Kidney (tissue), 22 donors: ENCODE measurements around the gene TCF7L1. TPM values are rescaled to one million over a fixed set of nuclear protein-coding genes. Genes with fewer than 3 reads are reported as not detected.

ENCODE experiments used
- DNase-seq, 5 donors: peaks; one replicate each; pipeline ENCODE4 v3.0.0-alpha.2; 2013 to 2020
- FAIRE-seq: peaks from 2 replicates; lab custom pipeline; 2012; peaks lifted over from hg19 to GRCh38; lab: Jason Lieb, UNC
- H3K27ac ChIP-seq, 2 donors: one replicate each; pipeline ENCODE4 v1.7.0; 2013; ENCODE audit warnings: low read depth in 2 of 2, low read length in 2 of 2, inconsistent platforms in 1 of 2
- H3K27me3 ChIP-seq: one replicate; pipeline ENCODE4 v1.7.1; 2013; ENCODE audit warnings: low read length, inconsistent platforms; ENCODE audit not compliant: control insufficient read depth, insufficient read depth
- H3K36me3 ChIP-seq, 3 donors: one replicate each; pipeline versions ENCODE4 v1.7.0 to v1.7.1; 2013; ENCODE audit warnings: low read length in 3 of 3, control low read depth in 1 of 3, inconsistent platforms in 1 of 3; ENCODE audit not compliant: insufficient read depth in 3 of 3, control insufficient read depth in 2 of 3
- H3K4me1 ChIP-seq, 3 donors: one replicate each; pipeline versions ENCODE4 v1.7.0 to v1.7.1; 2013; ENCODE audit warnings: low read length in 3 of 3, inconsistent platforms in 1 of 3, low read depth in 1 of 3; ENCODE audit not compliant: control insufficient read depth in 2 of 3, insufficient read depth in 2 of 3
- H3K4me3 ChIP-seq, 3 donors: one replicate each; pipeline versions ENCODE4 v1.7.0 to v1.8.1; 2013; ENCODE audit warnings: low read length in 3 of 3, control low read depth in 1 of 3, inconsistent platforms in 1 of 3
- H3K9ac ChIP-seq, 3 donors: one replicate each; pipeline versions ENCODE4 v1.7.0 to v1.7.1; 2013; ENCODE audit warnings: low read length in 3 of 3, control low read depth in 1 of 3, inconsistent platforms in 1 of 3
- H3K9me3 ChIP-seq, 3 donors: one replicate each; pipeline versions ENCODE4 v1.7.0 to v1.7.1; 2013; ENCODE audit warnings: low read length in 3 of 3, control low read depth in 1 of 3, inconsistent platforms in 1 of 3; ENCODE audit not compliant: control insufficient read depth in 2 of 3, insufficient read depth in 1 of 3
- CTCF ChIP-seq: IDR thresholded peaks from 3 replicates; pipeline ENCODE4 v1.5.1; 2012; ENCODE audit warnings: mild to moderate bottlenecking, moderate library complexity, borderline replicate concordance; ENCODE audit not compliant: insufficient read depth; ENCODE audit errors: extremely low read depth
- intact Hi-C: fragments of 100-400 bp; cut with DNase I; formaldehyde crosslinking; loops from one replicate; pipeline ENCODE4 v1.11.1; 2022
- long read RNA-seq, 10 donors: library from polyadenylated mRNA in 1 of 10; unstranded in 1 of 10; transcript quantifications; one replicate each; pipeline ENCODE4 v2.0.0 and lab custom pipeline, GENCODE V29; 2021 to 2026
- polyA plus RNA-seq: library from polyadenylated mRNA; stranded (reverse); fragments of 350-450 nt; fragmentation: Illumina TruSeq; extraction: RNeasy Lipid Tissue Mini Kit (QIAGEN cat#74804); gene quantifications from one replicate; pipeline ENCODE4 v1.2.3, GENCODE V29; 2014; ENCODE audit warnings: low read depth, low replicate concordance; ENCODE audit not compliant: insufficient read depth
- total RNA-seq: library from RNA; stranded (reverse); fragmentation: NEBNext Ultra II Directional; extraction: Animal tissue kit (Norgen Biotek cat#: 25700); gene quantifications from one replicate; pipeline ENCODE4 v1.2.1, GENCODE V29; 2021
- donor health status: control.
- donor health status: control.
- donor health status: control.
- donor health status: control.
- donor health status: control.
- donor health status: DM: yes; HTN: yes; CAD: no.
- donor health status: Normal renal cell carcinoma (clear cell type).

TCF7L1 gene
- 12.5 TPM for total RNA-seq
- 10.2 TPM for polyA plus RNA-seq
- long read RNA-seq, donor 1, transcript TCF7L1-201 (12 exons, 2,968 nt) = major isoform, 8 of 29 reads
- long read RNA-seq, donor 1, partial matches to known transcripts = 20 of 29 reads
- long read RNA-seq, donor 1, other reads (novel, unspliced or antisense) = 0 of 29 reads
- long read RNA-seq, donor 2, partial matches to known transcripts = 6 of 9 reads
- long read RNA-seq, donor 2, other reads (novel, unspliced or antisense) = 0 of 9 reads
- long read RNA-seq, donor 3, transcript TCF7L1-201 (12 exons, 2,968 nt) = major isoform, 5 of 13 reads
- long read RNA-seq, donor 3, partial matches to known transcripts = 7 of 13 reads
- long read RNA-seq, donor 3, other reads (novel, unspliced or antisense) = 0 of 13 reads
- long read RNA-seq, donor 4, transcript TCF7L1-201 (12 exons, 2,968 nt) = major isoform, 10 of 10 reads
- long read RNA-seq, donor 4, partial matches to known transcripts = 0 of 10 reads
- long read RNA-seq, donor 4, other reads (novel, unspliced or antisense) = 0 of 10 reads
- long read RNA-seq, donor 5 = 0 reads
- long read RNA-seq, donor 6 = 0 reads
- long read RNA-seq, donor 7, partial matches to known transcripts = 1 of 11 reads
- long read RNA-seq, donor 7, other reads (novel, unspliced or antisense) = 10 of 11 reads
- long read RNA-seq, donor 8, partial matches to known transcripts = 14 of 17 reads
- long read RNA-seq, donor 8, other reads (novel, unspliced or antisense) = 0 of 17 reads
- long read RNA-seq, donor 9, partial matches to known transcripts = 0 of 1 reads
- long read RNA-seq, donor 9, other reads (novel, unspliced or antisense) = 0 of 1 reads
- long read RNA-seq, donor 10, transcript TCF7L1-201 (12 exons, 2,968 nt) = major isoform, 5 of 18 reads
- long read RNA-seq, donor 10, partial matches to known transcripts = 13 of 18 reads
- long read RNA-seq, donor 10, other reads (novel, unspliced or antisense) = 0 of 18 reads

GRCh38 chr2:85132834-85133637 is at the start of gene TCF7L1:
TCF7L1 (plus strand) TSS chr2:85133392; CDS start chr2:85133685, 293 bp downstream.
- peaks cover 0 to 7% (median 7%) of the 10 kb centered on the region in 3 donors for H3K4me1 ChIP-seq

GRCh38 chr2:85085563-85085962 is 47.6 kb upstream of the TCF7L1 start:
- intact Hi-C loops = no loop called here
- no peak for FAIRE-seq
- Histone ChIP-seq H3K4me3 (no peak overlapping the region), H3K9ac (no peak overlapping the region), H3K27ac (no peak overlapping the region), H3K27me3 (no peaks in the 10 kb centered on the region), H3K4me1 (no peaks in the 10 kb centered on the region), H3K9me3 (peaks cover 0 to 8% (median 7%) of the 10 kb centered on the region in 3 donors), H3K36me3 (no peaks in the 10 kb centered on the region)
- DNase-seq = no peak
- TF ChIP-seq CTCF = no peak

More at GRCh38 chr2:85132834-85133637, at the start of gene TCF7L1:
- H3K27me3 ChIP-seq = no peaks in the 10 kb centered on the region
- DNase-seq = peak; percentile 94 to 97 (median 95)
- peak within 1 kb of the TSS; percentile 72 to 77 for H3K27ac ChIP-seq
- TF ChIP-seq CTCF = peak; percentile 60
- H3K9me3 ChIP-seq = no peaks in the 10 kb centered on the region
- H3K4me3 ChIP-seq = peak within 1 kb of the TSS; percentile 63 to 77 (median 73)
- intact Hi-C loops = loop anchor here (10.0 kb wide), 1 partner anchor 142 kb away; no protein-coding TSS in a partner anchor
- FAIRE-seq = no peak
- no peaks in the 10 kb centered on the region for H3K36me3 ChIP-seq
- peak within 1 kb of the TSS; percentile 64 to 73 (median 65) for H3K9ac ChIP-seq

GRCh38 chr2:85087541-85087940 is 45.7 kb upstream of the TCF7L1 start:
- DNase-seq (no peak), FAIRE-seq (no peak)
- intact Hi-C loops = no loop called here
- no peak for TF ChIP-seq CTCF
- H3K27ac ChIP-seq = no peak overlapping the region
- peaks cover 0 to 5% (median 3%) of the 10 kb centered on the region in 3 donors for H3K9me3 ChIP-seq
- H3K9ac ChIP-seq = no peak overlapping the region
- H3K27me3 ChIP-seq = no peaks in the 10 kb centered on the region
- H3K4me1 ChIP-seq = no peaks in the 10 kb centered on the region
- no peak overlapping the region for H3K4me3 ChIP-seq
- H3K36me3 ChIP-seq = no peaks in the 10 kb centered on the region
